SHP77 treated with DMSO at 0.1 percent for 48 hours (cell line): ENCODE results near the gene CLTA.
"Not testable (repeated sequence)": the region's sequence is repeated elsewhere in the genome, so short reads cannot be mapped to it uniquely, and the experiment has no call there.

Experiments used
- DNase-seq: peaks from one replicate; lab custom pipeline; 2025; lab: John Stamatoyannopoulos, UW

Gene CLTA

DNA sequence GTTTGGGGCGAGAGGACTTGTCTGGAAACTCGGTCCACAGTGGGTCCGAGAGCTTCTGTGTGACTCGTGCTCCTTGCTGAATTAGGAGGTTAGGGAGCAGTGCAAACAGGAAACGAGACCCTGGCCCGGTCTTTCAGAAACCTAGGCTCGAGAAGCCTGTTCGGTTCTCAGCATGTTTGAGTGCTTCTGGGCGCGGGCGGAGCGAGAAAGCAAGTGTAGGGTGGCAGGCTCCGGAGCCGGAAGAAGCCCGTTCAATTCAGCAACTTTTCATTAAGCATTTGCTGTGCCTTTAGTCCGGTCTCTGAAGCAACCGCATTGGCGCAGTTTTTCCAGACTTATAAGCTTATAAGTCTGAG, 547 bp downstream of the CLTA start:
- no peak for DNase-seq

DNA sequence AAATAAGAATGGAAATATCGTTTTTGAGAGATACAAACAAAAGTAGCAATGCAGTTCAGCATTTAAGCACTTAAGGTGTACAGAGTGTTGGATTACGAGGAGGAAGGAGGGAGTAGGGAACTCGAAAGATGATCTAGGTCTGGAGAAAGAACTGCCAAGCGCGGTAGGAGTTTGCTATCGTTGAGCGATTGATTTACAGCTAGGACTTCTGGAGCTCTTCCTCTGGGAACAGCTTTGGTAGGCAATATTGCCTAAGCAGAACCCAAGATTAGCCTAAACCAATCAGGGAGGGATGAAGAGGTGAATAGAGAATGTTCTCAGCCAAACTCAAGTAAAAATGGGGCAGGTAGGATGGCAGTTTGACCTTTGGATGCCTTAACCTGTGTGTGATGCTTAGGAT, 965 bp downstream of the CLTA start:
- no peak for DNase-seq

DNA sequence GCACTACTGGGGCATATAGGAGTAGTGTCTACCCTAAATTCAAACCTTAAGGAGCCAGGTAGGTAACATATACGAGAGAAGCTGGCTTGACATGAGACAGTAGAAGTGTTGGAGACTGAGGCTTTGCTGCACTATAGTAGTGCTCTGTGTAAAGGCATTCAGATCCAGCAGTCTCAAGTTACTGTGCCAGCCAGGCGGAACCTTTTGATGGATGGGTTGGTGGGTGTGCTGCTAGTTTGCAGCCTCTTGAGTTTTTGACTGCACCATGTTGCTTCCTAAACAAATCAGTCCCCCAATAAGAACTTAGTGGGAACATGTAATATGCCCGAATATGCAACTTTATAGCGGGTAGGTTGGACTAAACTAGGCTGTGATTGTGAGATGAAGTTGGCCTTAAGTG, 1.5 kb downstream of the CLTA start:
- DNase-seq: no peak

DNA sequence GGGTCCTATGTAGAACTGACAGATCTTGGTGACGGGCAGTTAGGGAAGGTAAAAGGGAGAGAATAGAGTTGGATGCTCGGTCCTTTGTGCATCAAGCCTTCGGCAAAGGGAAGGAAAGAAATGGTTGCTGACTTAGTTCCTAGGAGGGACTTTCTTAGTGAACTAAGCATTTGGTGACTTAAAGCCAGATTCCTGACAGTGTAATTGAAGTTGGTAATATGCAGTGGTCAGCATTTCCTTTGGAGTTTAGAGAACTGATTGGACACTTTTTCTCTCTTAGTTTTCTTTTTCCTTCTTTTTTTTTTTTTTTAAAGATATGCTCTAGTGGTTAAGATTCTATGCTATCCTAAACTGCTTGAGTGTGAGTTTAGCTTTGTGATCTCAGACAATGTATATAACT, 2.3 kb downstream of the CLTA start:
- no peak for DNase-seq

DNA sequence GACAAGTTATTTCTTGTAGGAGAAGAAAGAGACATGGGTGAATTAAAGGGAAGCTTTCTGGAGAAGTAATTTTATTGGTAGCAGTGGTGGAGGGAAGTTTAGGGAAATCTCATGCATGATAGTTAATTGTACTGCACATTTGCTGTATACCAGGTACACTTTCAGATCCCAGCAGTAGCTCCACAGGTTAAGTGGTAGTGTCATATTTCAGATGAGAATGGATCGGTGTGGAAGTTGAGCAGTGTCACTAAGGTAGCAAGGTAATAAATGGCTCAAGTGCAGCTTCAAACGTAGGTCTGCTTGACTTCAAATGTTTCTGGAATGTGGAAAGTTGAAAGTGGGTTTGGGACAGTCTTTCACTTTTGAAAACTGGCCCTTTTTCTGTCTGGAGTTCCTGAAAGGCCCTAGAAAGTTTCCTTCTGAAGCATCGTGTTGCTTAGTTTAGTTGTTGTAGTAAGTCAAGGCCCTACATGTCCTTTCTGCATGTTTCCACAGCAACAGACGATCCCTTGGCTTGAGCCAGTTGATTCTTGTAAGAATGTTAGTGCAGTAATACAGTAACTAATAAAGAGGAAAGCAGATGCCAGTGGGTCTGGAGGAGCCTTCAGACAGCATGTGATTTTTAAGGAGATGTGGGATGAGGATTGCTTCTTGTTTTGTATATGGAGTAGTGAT, 3.7 kb downstream of the CLTA start:
- no peak for DNase-seq

DNA sequence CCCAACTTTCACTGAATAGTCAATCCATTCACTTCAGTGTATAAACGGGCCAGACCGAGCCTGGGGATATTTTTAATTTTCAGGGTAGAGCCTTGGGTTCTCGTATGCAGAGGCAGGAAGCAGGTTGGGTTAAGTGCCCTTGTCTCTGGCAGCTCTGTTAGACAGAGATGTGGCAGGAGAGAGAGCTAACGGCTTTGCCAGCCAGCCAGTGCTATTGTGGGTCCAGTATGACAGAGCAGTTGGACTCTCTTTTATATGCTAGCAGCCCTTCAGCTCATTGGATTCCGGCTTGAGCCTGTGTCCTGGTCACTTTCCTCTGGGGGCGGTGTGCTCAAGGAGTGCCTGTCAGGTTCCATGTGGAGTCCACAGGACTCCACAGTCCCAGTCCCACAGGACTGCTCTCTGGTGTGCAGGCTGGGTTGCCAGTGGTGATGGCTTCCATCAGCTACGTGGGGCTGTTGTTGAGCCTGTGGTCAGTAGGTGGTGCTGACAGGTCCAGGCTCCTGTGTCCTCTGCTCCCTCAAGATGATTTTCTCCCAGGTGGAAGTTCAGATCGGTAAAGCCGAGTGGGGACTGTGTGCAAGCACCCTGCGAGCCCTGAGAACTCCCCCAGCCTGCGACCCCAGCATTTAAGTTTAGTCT, 14.3 kb downstream of the CLTA start:
- no peak for DNase-seq

DNA sequence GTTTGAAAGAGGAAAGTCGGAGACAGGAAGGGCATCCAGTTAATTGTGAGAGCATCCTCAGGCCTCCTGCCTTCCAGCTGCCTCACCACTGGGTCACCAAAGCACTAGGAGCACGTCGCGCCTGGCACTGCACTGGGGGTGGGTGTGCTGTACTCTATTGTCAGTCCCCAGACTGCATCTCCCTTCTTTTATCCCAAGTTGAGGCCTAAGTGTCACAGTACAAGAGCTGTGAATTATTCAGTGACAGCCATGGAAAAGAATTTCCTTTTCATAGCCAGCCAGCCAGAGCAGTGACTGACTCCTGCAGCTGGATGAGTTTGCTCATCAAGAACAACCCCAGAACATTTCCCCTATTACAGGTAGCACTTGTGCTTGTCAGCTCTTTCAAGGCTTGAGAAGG, 16.3 kb downstream of the CLTA start:
- no peak for DNase-seq

DNA sequence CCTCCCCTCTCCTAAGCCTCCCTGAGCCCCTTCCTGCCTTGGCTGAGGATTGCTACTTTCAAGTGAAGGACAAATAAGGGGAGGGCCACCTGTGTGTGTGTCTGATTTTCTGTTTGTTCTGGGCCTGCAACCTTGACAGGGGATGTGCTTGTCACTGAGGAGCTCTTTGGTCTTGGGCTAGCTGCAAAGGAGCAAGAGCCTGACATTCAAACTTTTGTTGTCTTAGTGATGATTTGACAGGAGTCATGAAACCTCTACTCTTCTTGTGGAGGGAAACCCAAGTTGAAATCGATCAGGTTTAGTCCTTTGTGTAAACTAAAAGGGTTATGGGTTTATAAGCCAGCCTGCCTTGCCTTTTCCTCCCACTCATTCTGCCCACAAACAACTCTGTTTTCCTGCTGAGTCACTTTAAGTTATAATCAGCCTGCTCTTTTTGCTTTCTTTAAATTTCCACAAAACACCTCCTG, 16.9 kb downstream of the CLTA start:
- no peak for DNase-seq

DNA sequence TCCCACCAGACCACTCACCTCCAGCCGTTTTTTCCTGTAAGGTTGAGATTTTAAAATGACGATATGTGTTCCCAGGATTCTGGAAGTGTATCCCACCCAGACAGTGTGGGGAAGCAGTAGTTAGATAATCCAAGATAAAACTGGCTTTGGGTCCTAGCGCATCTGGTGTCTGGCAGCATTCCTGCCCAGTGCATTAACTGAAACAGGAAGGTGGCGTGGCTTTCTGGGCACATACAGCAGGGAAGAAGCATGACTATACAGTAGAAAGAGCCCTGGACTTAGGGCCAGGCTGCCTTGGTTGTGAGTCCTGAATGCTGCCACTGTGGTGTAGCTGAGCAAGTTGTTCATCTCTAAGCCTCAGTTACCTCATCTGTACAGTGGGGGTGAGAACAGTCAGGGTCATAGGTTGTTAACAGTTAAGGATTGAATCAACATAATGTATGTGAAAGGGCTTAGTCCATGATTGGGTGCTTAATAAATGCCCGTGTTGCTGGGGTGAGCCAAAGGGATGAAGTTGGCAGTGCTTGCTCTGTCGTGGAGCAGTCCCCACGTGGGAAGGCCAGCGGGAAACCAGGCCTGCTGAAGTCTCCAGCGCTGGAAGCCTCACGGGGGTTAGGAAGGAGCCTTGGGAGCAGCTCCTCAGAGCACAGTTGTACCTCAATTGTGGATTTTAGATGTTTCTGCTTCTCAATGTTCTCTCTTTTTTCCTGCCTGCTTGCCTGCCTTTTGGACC, 18.0 kb downstream of the CLTA start:
- no peak for DNase-seq

DNA sequence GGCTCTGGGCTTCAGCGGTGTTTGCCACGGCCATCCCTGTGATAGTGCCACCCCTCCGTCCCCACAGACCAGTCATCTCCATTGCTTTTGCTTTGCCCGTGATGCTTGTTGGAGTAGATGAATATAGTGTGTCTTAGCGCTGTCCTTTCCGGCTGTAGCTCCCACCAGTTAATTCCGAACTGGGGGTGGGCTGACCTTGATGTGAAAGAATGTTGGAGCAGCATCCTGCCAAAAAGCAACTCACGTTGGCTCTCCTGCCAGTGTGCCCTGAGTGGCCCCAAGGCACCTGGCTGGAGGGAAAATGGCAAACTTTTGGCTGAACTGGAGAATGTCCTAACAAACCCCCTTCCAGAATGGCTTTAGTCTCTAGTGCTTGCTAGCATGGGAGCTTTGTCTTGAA, 20.0 kb downstream of the CLTA start:
- DNase-seq: no peak

DNA sequence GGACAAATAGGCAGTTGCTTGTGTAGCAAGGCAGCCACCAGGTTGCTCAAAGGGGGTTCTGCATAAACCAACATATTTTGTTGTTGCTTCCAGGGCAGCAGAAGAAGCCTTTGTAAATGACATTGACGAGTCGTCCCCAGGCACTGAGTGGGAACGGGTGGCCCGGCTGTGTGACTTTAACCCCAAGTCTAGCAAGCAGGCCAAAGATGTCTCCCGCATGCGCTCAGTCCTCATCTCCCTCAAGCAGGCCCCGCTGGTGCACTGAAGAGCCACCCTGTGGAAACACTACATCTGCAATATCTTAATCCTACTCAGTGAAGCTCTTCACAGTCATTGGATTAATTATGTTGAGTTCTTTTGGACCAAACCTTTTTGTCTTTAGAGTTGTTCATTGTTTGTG, 20.8 kb downstream of the CLTA start:
- no peak for DNase-seq

DNA sequence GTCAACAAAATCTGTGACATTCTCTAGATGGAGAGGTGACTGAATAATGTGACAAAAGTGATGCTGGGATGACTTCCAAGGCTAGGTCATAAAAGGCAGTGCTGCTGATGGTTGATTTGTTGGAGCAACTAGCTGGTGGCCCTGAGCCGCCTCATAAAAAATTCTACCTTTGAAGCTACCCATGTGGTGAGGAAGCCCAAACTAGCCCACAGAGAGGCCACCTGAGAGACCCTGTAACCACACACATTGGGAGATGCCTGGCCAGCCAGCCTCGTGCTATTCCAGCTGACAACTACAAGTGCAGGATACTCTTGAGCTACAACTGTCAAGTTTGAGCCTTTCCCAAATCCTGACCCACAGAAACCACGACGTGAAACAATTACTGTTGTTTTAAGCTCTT, 22.7 kb downstream of the CLTA start:
- DNase-seq: no peak

DNA sequence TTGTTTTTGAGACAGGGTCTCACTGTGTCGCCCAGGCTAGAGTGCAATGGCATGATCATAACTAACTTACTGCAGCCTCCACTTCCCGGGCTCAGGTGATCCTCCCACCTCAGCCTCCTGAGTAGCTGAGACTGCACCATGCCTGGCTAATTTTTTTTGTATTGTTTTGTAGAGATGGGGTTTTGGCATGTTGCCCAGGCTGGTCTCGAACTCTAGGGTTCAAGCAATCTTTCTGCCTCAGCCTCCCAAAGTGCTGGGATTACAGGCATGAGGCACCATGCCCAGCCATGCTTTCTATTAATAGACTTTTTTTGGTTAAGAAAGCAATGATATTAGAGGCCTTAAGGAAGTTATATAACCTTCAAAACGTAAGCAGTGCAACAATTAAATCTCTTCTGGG, 23.3 kb downstream of the CLTA start:
- no peak for DNase-seq

DNA sequence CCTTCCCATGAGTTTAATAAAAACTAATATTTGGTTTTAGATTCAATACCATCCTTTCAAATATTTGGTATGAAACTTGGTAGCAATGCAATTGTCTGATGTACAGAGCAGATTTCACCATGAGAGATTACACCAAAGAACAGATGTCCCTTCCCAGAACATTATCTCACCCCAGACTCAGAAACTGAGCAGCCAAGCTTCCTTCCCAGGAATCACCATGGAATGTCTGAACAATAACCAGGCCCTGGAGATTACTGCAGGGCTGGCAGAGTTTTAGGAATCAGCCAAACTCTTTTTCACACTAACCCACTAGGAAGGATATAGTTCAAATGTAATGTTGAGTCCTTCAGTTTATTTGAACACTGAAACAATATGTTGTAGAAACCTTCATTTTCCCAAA, 23.9 kb downstream of the CLTA start:
- DNase-seq: no peak

DNA sequence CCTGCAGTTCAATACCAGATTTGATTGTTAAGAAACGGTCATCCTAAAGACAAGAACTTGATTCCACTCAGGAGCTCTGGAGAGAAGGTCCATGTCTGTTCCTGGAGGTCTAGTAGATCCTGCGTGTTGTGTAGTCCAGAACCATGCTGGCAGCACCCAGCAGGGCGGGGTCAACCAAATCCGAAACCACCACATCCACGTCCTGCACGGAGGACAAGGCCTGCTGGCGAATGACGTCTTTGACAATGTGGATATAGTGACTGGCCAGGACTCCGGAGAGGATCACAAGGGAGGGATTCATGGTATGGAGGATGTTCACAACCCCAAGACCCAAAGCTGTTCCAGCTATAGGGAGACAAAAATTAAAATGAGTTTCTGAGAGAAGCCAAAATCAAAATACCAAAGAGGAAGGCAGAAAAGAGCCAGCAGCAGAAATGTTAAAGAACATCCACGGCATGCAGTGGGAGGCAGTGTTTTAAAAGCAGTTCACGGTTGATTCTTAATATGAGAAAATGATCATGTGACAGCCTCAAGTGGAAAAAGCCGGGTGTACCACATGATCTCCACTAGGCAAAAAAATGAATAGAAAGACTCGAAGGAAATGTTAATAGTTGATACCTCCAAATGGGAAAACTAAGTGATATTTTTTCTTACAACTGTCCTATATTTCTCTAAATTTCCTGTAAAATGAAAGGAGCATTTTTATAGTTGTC, 26.7 kb downstream of the CLTA start:
- no peak for DNase-seq

DNA sequence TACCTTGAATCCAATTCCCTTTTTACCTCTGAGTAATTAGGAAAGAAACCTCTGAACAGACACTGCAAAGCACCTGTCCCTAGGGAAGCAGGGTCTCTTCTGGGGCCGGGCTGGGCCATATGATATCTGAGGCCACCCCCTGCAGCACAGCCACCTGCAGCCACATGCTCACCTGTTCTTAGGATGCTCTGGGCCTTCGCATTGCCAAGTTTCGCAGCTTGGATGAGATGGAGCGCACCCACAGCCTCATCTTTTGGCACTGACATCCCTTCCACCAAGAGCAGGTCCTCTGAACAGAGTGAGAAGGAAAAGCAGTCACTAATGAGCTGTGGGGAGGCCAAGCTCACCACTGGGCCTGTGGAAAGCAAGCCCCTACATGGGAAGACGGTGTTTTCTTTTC, 27.3 kb downstream of the CLTA start:
- no peak for DNase-seq

DNA sequence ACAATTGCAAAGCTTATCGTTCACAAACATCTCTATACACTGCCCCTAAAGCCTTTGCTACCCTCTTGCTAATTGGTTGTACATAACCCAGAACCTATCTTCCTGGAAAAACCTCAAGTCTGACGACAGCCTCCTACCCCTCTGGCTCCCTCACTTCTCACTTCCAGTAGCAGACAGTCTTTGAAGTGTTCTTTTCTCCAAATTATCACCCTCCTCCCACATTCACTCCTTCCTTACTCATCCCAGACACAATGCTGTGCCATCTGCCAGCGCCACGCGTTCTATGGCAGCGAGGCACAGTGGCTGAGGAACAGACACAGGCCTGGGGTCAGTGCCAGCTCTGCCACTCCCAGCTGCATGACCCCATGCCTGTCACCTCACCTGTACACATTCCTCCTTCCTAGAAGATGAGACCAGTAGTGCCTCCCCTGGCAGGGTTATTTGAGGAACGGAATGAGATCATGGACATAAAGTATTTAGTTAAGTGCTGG, 27.7 kb downstream of the CLTA start:
- DNase-seq: no peak

DNA sequence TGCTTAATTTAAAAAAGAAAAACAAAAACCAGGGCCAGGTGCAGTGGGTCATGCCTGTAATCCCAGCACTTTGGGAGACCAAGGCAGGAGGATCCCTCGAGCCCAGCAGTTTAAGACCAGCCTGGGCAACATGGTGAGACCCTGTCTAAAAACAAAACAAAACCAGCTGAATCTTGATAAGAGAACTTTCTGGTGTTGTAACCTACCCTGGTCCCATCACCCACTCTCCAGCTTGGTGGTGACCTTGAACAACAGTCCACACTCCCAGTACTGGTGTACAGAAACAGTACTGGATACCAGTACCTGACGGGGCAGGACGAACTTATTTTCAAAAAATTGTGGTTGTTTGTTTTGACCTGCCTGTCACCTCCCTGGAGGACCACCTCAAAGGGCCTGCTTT, 30.9 kb downstream of the CLTA start:
- DNase-seq: no peak

DNA sequence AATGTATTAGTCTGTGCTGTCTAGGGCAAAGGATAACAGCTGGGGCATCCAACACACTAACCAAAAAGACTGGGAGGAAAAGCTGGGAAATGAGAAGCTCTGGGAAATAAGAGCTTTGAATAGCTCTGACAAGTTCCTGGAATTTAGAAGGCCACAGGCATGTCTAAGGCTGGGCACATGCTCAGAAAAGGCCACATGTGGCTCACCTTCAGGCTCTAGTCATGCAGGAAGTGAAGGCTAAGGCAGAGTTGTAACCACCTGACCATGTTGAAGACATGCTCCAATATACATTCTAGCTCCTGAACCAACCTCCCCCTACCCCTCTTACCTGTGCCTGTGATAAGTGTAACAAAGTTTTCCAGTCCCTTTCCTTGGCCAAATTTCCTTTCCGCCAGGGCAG, 31.7 kb downstream of the CLTA start:
- DNase-seq: no peak

DNA sequence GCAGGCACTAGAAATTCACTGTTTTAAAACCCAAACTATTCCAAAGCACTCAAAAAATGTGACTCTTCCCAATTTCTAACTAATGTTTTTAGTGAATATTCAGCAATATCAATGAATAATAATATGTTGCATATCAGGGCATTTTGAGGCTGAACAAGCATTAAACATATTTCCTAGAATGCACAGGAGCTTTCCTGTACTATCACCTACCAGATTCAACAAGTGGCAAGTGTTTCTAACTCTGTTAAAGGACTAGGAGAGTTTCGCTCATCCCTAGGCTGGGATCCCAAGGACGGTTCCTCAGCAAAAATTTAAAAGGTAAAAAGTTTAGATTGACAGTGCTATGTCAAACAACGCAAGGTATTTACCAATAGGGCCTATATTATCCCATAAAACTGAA, 46.5 kb downstream of the CLTA start:
- no peak for DNase-seq

DNA sequence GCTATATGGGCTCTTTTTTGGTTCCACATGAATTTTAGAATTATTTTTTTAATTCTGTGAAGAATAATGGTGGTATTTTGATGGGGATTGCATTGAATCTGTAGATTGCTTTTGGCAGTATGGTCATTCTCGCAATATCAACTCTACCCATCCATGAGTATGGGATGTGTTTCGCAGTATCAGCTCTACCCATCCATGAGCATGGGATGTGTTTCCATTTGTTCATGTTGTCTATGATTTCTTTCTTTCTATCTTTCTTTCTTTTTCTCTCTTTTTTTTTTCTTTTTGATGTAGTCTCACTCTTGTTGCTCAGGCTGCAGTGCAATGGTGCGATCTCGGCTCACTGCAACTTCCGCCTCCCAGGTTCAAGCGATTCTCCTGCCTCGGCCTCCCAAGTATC, 48.5 kb downstream of the CLTA start:
- DNase-seq: not testable (repeated sequence)

DNA sequence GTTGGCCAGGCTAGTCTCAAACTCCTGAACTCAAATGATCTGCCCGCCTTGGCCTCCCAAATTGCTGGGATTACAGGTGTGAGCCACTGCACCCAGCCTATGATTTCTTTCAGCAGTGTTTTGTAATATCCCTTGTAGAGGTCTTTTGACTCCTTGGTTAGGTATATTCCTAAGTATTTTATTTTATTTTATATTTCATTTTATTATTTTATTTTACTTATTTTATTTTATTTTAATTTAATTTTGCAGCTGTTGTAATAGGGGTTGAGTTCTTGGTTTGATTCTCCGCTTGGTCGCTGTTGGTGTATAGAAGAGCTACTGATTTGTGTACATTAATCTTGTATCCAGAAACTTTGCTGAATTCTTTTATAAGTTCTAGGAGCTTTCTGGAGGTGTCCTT, 49.0 kb downstream of the CLTA start:
- DNase-seq: not testable (repeated sequence)

DNA sequence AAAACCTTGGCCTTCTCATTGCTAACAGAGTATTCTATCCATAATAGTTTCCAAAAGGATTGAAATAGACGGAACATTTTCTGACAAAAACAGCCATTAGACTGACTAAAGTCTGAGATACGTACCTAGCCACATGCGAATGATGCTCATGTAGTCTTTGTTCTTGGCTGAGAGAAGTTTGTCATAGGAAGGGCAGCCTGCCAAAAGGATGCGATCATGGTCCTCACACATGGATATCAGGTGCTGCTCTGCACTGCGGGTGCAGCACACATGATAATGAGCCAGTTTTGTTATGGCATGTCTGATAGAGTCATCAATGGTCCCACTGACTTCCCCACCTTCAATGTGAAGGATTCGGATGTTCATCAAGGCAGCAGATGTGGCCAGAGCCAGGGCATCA, 55.2 kb downstream of the CLTA start:
- no peak for DNase-seq
